ENCODE results near the gene BEND3. TPM values are rescaled to one million over a fixed set of nuclear protein-coding genes. Genes with fewer than 3 reads are reported as not detected.
"Not testable (repeated sequence)": the region's sequence is repeated elsewhere in the genome, so short reads cannot be mapped to it uniquely, and the experiment has no call there.

Gene BEND3
- total RNA-seq, 1 donor from 2014 or later = 1.6 TPM

DNA sequence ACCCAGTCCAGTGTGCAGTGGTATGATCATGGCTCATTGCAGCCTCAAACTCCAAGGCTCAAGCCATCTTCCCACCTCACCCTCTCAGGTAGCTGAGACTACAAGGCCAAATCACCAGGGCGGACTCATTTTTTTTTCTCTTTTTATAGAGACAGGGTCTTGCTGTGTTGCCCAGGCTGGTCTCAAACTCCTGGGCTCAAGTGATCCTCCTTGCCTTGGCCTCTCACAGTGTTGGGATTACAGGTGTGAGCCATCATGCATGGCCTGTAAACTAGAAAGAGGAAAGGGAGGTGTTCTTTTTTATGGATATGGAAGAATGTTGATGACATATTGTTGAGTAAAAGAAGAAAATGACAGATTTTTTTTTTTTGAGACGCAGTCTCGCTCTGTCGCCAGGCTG lies 5.1 kb upstream of the BEND3 start:
- no peak for DNase-seq

DNA sequence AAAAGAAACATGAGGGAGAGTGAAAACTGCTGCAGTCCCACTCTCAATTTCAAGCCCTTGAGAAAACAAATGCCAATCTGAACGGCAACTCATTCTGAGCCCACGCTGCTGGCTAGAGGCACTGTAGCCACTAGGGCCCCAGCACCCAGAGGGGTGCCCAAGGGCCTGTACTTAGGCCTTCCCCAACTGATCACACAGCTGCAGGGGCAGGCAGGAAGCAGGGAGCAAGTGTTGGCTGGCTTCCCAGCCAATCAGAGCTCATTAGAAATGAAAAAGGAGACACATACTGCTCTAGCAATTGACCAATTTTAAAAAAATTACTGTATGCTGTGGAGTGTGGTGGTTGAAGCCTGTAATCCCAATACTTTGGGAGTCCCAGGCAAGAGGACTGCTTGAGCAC lies 3.7 kb upstream of the BEND3 start:
- no peak for DNase-seq

DNA sequence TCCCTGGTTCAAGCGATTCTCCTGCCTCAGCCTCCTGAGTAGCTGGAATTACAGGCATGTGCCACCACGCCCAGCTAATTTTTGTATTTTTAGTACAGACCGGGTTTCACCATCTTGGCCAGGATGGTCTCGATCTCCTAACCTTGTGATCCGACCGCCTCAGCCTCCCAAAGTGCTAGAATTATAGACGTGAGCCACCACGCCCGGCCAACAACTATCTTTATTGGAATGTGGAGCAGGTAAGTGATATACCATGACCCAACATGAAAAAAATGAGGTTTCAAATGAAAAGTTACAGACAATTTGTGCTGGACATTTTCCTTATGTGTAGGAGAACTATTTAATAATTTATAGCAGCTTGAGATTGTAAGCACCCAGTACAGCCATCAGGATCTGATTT lies 3.2 kb upstream of the BEND3 start:
- not testable (repeated sequence) for DNase-seq

DNA sequence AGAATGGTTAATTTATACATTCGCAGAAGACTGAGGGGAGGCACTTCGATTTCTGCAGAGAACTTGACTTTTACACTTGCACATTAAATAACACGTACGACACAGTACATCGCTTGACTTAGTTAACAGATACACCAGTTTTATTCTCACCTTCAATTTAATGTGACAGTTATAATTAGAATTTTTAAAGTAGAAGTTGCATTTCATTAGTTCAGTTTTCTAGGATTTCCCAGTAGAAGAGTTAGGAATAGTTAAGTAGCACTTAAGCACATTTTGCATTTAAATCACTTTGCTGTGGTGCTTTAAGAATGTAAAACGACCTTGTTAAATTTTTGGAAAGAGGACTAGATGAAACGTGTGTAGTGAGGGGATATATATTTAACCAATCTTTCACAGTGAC lies 1.6 kb upstream of the BEND3 start:
- no peak for DNase-seq

DNA sequence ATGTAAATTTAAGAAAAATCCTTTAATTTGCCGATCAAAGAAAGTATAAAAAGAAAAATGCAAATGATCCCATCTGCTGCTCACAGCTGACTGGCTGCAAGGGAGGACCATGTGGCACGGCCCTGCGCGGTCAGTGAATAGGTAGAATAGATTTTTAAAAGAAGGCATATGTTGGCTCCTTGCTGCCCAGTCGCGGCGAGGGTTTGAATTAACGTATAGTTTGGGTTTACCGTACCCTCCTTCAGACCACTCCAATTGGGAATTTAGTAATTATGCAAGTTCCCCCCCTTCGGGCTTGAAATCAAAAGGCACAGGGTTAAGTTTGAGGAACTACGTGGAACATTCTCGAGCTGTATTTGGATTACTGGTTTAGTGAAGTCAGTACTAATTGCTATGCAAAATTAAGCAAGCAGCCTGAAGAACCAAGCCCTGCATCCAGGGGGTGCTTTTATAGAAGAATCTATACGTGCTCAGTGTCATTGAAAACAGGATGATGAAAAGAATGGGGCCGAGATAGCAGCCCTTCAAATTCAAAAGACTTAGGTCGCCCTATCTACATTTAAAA lies 1.1 kb upstream of the BEND3 start:
- DNase-seq = peak; percentile 13

DNA sequence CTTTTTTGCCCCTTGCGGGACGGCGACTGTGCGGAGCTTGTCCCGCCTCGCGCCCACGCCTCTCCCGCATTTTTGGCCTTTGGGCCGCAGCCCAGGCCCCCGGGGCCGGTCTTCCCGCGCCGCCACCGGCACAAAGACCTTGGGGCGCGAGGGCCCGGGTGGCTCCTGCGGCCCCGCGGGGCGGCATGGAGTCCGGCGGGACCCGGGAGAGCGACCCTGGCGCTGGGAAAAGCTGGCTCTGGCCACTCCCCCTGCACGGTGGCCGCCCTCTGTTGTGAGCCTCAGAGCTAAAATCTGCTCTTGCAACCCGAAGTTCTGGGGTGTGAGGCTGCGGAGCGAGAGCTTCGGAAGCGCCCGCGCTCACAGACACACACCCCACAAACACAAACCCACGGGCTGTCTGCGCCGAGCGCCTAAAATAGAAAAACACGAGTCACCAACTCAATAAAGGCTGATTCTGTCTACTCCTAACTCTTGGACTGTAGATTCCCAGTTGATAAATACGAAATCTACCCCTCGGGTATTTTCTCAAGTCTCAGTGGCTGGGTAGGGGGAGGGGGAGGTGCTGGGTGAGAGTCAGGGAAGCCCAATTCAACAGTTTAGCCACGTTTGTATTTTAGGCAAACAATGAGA lies 496 bp upstream of the BEND3 start:
- peak; percentile 24 for DNase-seq

DNA sequence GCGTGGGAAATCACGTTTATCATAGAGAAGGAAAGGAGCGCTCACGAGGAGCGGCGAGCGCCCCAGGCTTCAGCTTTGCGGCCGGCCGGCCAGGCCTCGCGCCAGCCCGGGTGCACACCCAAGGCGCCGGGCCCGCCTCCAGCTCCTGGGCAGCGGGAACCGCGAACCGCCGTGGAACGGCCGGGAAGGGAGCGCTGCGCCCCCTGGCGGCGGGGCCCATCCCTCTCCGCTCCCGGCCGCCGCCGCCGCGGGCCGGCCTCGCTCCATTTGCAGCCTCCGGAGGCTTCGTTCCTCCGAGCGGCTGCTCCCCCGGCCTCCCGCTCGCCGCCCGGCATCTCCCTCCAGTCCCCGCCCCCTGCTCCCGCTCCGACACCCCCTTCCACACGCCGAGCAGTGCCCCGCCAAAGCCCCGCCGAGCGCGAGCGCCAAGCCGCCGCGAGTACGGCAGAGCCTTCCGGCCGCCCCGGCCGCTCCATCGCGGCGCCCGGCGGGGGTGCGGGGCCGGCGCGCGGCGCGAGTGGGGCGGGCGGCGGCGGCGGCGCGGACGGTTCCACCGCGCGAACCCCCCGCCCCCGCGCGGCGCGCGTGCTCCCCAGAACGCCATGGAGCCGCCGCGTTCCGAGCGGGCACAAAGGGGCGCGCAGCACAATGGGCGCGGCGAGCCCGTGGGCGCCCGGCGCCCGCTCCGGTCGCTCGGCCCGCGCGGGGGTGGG lies 946 bp downstream of the BEND3 start:
- peak; percentile 72 for DNase-seq

DNA sequence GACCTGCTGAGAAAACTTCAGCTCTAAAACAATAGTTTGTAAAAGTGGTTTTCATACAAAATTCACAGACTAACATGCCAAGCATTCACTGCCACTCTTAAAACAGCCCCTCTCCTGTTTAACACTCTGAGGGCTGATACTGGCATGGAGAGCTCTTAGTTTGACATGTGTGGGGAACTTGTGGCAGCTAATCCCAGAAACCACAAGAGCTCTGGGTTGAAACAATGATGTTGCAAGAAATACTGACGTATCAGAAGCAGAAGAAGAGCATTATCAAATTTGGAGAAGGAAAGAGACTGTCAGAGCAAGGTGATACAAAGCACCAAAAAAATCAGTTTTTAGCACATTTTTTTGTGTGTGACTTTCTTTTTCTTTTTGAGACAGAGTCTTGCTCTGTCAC lies 5.1 kb downstream of the BEND3 start:
- DNase-seq = no peak

DNA sequence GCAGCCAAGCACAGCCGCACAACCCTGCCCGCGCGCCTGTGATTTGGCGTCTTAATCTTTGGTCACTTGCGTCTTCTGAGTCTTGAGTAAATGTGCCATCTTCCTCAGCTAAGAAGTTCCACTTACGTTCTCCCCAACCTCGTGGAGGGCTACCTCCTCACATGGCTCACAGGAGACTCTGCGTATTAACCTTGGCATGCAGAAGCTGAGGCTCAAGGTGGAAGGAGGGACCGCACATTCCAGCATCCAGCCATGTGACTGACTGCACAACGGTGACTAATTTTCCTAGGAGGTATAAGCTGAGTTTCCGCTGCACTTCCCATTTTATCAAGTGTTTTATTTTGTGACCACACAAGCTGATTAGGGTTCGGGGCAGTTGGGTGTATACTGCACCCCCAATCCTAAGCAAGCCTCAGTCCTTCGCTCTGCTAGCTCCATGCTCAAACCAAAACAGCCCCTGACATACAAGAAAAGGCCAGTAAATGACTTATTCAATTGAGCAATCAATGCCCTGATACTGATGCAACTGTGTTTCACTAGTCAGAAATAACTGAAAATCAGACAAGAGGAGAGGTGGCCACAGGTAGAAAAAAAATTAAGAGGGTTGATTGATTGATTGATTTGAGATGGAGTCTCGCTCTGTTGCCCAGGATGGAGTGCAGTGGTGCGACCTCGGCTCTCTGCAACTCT lies 7.0 kb downstream of the BEND3 start:
- DNase-seq = no peak

DNA sequence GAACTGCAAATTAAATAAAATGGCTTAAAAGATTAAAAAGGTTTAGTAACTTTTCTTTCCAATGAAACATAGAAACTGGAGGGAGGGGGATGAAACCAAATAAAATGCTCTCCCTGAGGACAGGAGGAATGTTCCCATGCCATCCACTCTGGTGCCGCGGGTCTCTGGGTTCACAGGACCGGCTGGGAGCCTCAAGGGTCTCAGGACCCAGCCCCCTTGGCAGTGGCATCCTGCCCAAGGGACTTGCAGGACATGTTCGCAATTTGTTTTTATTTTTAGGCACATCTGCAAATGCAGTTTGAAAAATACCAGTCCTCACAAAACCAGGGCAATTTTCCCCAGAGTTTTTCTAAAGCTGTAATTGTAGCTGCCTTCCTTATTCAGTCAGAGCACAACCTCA lies 7.5 kb downstream of the BEND3 start:
- no peak for DNase-seq

DNA sequence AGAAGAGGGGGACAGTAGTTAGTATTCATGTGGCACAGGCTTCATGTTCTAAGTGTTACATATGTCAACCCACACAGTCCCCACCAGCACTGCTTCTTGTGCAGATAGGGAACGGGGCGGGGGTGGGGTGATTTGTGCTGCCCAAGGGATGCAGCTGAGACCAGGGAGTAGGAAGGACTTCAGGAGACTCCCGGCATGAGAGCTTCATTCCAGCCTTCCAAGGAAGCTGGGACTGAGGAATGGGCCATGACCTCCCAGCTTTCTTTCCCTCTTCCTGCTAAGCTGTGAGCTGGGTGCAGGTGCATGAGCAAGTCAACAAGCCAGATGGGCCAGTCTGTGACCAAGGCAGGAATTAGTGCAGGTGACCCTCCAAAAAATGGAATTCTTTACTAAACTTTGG lies 9.2 kb downstream of the BEND3 start:
- DNase-seq = no peak

DNA sequence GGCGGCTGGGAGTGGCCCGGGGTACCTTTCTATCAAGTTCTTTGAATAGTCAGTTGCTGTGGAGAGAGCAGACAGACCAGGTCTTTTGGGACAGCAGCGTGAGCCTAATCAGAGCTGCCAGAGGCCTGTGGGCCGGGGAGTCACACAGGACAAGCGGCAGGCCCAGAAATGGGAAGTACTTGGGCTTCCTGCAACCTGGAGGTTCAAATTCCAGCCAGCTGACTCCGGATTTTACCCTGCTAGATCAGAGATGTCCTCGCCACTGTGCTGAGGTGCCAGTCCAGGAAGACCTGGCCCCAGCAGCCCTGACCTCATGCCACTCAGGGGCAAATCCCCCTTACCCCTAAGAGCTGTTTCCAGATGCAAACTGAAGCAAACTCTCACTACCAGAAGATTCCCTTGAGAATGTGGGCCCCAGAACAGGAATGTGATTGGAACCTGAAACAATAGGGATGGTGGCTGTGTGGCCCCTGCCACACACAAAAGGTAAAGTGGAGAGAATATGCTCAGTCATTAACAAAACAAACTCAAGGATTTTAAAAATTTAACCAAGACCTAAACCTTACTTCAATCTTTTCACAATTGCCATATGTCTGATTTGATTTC lies 9.7 kb downstream of the BEND3 start:
- no peak for DNase-seq

DNA sequence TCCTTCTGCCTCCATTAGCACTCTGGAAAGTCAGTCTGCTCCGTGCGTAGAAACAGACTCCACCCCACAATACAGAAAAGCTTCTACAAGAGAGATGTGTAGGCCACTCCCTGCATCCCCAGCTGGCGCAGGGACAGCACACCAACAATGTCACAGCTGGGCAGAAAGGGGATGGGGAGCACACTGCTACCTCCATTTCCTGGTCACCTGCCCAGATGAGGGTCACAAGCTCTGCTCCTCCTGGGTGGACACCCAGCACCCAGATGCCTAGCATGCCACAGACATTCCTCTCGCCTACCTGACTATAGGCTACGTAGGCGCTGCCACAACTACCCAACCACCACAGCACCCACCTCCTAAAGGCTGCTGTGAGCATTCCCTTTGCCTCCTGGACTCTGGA lies 12.2 kb downstream of the BEND3 start:
- DNase-seq = no peak

DNA sequence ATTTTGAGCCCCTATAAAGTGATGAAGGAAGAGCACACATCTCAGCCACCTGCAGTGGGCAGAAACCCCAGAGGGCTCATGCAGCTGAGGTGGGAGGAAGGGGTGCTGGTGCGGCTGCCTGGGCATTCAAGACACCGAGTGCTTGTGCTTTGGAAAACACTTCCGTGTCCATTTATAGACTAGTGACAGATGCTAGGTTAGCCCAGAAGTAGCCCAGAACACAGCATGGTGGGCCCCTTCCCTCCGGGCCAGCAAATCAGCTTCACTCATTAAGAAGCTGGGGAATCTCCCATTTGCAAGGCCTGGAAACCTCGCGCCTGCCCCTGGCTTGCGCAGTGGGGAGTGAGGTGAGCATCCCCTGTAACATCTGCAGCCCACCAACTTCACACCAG lies 12.9 kb downstream of the BEND3 start:
- no peak for DNase-seq

DNA sequence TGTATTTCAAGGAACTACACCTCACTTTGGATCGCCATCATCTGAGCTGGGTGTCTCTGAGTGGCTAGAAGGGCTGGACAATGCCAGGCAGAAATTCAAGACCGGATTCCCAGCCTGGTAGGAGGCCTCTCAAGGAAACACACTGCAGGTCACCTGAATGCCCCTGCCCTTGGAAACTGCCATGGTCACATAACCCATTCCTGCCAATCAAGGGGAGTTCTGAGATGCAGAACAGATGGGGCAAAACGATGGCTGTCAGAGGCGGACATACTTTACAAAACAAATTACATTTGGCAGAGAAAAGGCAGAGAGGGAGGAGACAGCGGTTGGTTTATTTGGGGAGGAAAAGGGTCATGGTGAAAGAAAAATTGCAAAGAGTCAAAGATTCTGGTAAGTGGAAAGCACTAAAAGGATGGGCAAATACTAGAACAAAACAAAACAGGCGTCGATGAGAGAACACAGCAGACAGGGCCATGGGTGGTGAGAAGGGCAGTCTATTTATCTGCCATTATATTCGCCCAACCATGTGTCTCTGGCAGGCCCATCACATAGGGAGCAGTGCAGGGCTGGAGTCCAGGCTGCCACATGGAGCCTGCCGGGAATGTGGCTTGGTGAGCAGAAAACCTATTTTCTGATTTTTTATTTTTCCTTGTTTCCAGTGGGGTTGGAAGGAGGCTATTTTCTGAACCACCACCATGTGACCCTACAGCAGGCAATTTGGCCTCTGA lies 13.5 kb downstream of the BEND3 start:
- no peak for DNase-seq

DNA sequence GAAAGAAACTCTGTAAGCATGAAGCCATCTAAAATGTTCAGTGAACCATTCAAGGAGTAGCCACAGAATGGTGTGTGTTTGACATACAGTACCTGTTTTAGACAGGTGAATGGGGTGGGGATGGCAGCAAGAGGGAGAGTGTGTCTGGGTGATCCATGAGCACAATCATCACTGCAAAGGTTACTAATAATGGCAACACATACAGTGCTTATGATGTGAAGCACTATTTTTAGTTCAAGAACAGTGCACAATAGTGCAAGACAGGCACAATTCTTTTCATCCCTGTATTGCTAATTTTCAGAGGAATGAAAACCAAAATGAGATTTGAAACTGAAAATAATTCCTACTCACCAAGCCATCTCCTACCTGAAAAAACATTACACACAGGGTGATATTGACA lies 14.1 kb downstream of the BEND3 start:
- DNase-seq = no peak

DNA sequence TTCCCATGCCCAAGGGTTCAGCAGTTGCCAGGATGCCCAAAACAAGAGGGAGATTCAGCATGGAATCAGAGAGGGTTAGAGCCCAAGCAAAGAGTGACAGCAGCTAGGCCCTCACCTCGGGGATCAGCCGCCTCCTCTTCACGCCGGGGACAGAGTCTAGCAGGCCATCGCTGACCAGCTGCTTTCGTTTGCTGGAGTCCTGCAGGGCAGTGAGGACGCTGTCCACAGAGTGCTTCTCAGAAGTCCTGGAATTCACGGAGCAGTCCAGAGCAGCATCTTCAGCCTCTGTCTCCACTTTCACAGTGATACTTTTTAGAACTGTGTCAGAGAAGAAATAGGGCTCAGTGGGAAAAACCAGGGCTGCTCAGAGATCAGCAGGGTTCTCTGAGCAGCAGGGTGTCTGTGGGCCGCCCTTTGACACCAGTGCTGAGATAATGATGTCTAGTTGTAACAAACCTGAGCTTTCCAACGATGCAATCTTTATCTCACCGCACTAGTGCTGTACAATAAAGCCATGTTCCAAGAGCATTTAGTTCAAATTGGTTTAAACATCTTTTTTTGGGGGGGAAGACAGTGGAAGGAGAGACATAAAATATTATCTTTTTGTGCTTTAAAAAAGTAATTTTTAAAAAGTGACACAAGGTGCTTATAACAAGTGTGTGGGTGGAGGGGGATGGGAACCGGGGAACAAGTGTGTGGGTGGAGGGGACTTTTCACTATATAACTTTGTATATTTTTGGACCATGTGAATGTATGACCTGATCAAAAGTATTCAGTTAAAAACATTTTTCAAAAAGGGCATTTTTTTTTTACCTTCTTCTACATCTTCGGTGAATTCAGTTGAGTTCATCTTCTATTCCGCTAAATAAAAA lies 16.6 kb downstream of the BEND3 start:
- DNase-seq = no peak

DNA sequence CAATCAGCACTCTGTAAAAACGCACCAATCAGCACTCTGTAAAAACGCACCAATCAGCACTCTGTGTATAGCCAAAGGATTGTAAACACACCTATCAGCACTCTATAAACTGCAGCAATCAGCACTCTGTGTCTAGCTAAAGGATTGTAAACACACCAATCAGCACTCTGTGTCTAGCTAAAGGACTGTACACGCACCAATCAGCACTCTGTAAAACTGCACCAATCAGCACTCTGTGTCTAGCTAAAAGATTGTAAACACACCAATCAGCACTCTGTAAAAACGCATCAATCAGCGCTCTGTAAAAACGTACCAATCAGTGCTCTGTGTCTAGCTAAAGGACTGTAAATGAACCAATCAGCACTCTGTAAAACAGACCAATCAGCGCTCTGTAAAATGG lies 30.9 kb downstream of the BEND3 start:
- DNase-seq = not testable (repeated sequence)

DNA sequence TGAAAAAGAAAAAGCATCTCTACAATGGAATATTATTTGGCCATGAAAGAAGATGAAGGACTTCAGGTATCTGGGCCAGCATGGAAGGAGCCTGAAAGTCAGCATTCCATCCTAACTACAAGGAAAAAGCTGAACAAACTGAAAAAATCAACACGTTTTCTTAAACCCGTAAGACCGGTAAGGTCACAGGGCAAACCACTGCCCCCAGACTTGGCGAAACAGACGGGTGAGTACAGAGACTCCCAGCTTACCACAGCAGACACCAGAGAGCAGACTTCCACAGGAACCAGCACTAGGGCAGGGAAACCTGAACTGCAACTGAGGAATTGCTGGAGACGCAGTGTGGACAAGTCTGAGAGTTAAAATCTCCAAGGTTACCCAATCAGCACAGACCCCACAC lies 31.4 kb downstream of the BEND3 start:
- DNase-seq = no peak

DNA sequence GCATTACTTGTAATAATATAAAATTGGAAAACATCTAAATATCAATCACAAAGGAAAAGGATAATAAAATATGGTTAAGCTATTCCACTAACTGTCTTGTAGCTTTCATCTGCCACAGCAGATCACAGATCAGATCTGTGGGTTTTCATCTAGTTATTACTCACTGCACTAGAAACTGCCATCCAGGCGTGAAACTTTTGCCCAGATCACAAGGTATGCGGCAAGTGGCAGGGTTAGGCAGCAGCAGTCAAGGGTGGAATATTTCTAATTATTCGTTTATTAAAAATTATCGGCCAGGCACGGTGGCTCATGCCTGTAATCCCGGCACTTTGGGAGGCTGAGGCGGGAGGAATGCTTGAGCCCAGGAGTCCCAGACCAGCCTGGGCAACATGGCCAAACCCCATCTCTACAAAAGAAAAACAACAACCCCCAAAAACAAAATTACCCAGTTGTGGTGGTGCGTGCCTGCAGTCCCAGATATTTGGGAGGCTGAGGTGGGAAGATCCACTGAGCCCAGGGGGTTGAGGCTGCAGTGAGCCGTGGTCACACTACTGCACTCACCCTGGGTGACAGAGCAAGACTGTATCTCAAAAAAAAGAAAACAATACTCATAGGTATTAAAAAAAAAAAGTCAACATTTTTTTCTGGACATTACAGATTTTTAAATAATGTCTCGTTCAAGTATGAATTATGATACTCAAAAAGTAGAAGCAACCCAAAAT lies 32.1 kb downstream of the BEND3 start:
- DNase-seq = no peak

DNA sequence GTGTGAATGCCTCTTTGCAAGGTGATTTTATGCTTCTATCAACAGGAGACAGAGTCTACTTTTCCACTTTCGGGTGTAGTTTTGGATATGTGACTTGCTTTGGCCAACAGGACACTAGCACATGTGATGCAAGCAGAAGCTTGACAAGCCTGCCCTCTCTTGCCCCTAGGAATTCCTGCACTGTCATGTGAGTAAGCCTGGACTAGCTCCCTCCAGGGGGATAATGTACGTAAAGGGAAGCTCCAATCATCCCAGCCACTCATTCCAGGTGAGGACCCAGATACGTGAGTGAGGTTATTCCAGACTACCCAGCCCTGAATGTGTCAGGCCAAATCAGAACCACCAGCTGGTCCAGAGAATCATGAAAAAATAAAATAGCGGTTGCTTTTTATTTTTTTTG lies 33.3 kb downstream of the BEND3 start:
- no peak for DNase-seq

Measured in skin of body (tissue), 2 donors.